ENCODE results near the gene CADM2.

DNA sequence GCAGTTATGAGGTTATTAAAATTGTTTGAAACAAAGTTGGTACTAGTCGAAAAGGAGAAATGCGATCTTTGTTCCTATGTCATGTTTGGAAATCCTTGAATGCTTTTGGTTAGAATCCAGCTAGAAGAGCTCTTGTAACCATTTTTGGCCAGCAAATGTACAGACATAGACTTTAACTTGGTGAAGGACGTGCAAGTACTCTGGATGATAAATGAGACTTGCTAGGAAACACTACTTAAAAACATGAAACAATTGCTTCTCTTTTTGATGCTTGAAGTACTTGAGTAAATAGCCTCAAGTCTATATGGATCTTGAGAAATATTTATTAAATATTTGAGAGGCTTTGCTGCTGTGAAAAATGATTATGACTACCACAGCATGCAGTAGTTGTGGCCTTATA lies 95.8 kb downstream of the CADM2 start:
- TF ChIP-seq, protein P1, sequence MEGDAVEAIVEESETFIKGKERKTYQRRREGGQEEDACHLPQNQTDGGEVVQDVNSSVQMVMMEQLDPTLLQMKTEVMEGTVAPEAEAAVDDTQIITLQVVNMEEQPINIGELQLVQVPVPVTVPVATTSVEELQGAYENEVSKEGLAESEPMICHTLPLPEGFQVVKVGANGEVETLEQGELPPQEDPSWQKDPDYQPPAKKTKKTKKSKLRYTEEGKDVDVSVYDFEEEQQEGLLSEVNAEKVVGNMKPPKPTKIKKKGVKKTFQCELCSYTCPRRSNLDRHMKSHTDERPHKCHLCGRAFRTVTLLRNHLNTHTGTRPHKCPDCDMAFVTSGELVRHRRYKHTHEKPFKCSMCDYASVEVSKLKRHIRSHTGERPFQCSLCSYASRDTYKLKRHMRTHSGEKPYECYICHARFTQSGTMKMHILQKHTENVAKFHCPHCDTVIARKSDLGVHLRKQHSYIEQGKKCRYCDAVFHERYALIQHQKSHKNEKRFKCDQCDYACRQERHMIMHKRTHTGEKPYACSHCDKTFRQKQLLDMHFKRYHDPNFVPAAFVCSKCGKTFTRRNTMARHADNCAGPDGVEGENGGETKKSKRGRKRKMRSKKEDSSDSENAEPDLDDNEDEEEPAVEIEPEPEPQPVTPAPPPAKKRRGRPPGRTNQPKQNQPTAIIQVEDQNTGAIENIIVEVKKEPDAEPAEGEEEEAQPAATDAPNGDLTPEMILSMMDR (IDR thresholded peaks at IDR 0.05), result no peak
- no peak for TF ChIP-seq POLR2A (IDR thresholded peaks at IDR 0.05)
